Endothelial cell (in vitro differentiated cells): Measurements from ENCODE around the gene STX11. TPM values are rescaled to one million over a fixed set of nuclear protein-coding genes. Genes with fewer than 3 reads are reported as not detected.

Experiments
- DNase-seq: peaks from one replicate; pipeline ENCODE4 v3.0.0; 2021; ENCODE audit warnings: low spot score
- H3K27ac Mint-ChIP-seq: one replicate; pipeline ENCODE4 v1.8.0; 2021; ENCODE audit warnings: mixed read lengths, inconsistent platforms; ENCODE audit not compliant: unreplicated experiment
- H3K27me3 Mint-ChIP-seq: one replicate; pipeline ENCODE4 v1.8.0; 2021; ENCODE audit warnings: mild to moderate bottlenecking, moderate library complexity, mixed read lengths, inconsistent platforms; ENCODE audit not compliant: unreplicated experiment
- H3K36me3 Mint-ChIP-seq: one replicate; pipeline ENCODE4 v1.8.0; 2021; ENCODE audit warnings: mild to moderate bottlenecking, low read depth, mixed read lengths, inconsistent platforms; ENCODE audit not compliant: unreplicated experiment
- H3K4me1 Mint-ChIP-seq: one replicate; pipeline ENCODE4 v1.8.0; 2021; ENCODE audit warnings: mild to moderate bottlenecking, mixed read lengths, inconsistent platforms; ENCODE audit not compliant: unreplicated experiment
- H3K4me3 Mint-ChIP-seq: one replicate; pipeline ENCODE4 v1.8.0; 2021; ENCODE audit warnings: mild to moderate bottlenecking, mixed read lengths, inconsistent platforms; ENCODE audit not compliant: unreplicated experiment
- H3K9me3 Mint-ChIP-seq: one replicate; pipeline ENCODE4 v1.8.0; 2021; ENCODE audit warnings: mixed read lengths, inconsistent platforms; ENCODE audit not compliant: unreplicated experiment
- total RNA-seq: library from RNA; stranded (reverse); fragmentation: NEBNext Ultra II Directional; extraction: Animal tissue kit (Norgen Biotek cat#: 25700); gene quantifications from one replicate; pipeline ENCODE4 v1.2.1, GENCODE V29; 2021; ENCODE audit not compliant: unreplicated experiment
- TF ChIP-seq, protein P1 (sequence below): fragments of 200-600 bp; sonication (generic); IDR thresholded peaks from one replicate; pipeline ENCODE4 v1.5.0; 2021; ENCODE audit warnings: antibody characterized with exemption; ENCODE audit not compliant: unreplicated experiment

Gene STX11
- total RNA-seq, 1 donor from 2014 or later: not detected

GRCh38 chr6:144145541-144145940, 4.8 kb upstream of the STX11 start:
- TF ChIP-seq, protein P1, sequence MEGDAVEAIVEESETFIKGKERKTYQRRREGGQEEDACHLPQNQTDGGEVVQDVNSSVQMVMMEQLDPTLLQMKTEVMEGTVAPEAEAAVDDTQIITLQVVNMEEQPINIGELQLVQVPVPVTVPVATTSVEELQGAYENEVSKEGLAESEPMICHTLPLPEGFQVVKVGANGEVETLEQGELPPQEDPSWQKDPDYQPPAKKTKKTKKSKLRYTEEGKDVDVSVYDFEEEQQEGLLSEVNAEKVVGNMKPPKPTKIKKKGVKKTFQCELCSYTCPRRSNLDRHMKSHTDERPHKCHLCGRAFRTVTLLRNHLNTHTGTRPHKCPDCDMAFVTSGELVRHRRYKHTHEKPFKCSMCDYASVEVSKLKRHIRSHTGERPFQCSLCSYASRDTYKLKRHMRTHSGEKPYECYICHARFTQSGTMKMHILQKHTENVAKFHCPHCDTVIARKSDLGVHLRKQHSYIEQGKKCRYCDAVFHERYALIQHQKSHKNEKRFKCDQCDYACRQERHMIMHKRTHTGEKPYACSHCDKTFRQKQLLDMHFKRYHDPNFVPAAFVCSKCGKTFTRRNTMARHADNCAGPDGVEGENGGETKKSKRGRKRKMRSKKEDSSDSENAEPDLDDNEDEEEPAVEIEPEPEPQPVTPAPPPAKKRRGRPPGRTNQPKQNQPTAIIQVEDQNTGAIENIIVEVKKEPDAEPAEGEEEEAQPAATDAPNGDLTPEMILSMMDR: no peak
- Mint-ChIP-seq H3K9me3 (no peaks in the 10 kb centered on the region), H3K4me1 (no peaks in the 10 kb centered on the region), H3K27me3 (peaks cover 6% of the 10 kb centered on the region), H3K27ac (no peak overlapping the region), H3K4me3 (no peak overlapping the region), H3K36me3 (no peaks in the 10 kb centered on the region)
- DNase-seq: no peak

DNA sequence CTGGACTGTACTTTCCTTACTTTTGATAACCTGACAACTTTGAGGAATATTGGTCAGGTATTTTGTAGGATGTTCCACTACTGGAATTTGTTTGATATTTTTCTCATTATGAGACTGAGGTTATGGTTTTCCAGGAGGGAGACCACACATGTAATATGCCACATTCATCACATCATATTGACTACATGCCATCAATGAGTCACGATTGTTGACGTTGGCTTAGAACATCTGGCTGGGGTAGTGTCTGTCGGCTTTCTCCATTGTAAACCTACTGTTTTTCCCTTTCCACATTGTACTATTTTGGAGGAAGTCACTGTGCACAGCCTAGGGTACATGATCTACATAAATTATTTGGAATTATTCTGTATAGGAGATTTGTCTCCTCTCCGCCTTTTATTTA, 1.4 kb upstream of the STX11 start:
- H3K9me3 Mint-ChIP-seq: no peaks in the 10 kb centered on the region
- no peak for DNase-seq
- no peak overlapping the region for H3K27ac Mint-ChIP-seq
- H3K36me3 Mint-ChIP-seq: no peaks in the 10 kb centered on the region
- H3K4me3 Mint-ChIP-seq: no peak overlapping the region
- H3K27me3 Mint-ChIP-seq: peaks cover 6% of the 10 kb centered on the region
- H3K4me1 Mint-ChIP-seq: peaks cover 6% of the 10 kb centered on the region
- TF ChIP-seq, protein P1: no peak

DNA sequence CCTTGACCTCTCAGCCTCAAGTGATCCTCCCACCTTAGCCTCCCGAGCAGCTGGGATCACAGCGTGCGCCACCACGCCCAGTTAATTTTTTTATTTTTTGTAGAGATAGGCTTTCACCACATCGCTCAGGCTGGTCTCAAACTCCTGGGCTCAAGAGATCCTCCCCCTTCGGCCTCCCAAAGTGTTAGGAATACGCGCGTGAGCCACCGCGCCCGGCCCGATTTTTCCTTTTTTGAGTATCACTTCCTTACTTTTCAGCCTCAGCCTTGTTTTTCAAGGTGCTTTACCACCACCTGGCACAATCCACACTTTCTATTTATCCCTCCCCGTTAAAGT, 791 bp upstream of the STX11 start:
- peaks cover 6% of the 10 kb centered on the region for H3K27me3 Mint-ChIP-seq
- no peak for DNase-seq
- no peak overlapping the region for H3K27ac Mint-ChIP-seq

GRCh38 chr6:144150710-144151657, 667 bp downstream of the STX11 start:
- TF ChIP-seq, protein P1: peak; percentile 17
- Mint-ChIP-seq H3K4me3 (peak overlapping the region; percentile 84), H3K36me3 (no peaks in the 10 kb centered on the region), H3K4me1 (peaks cover 6% of the 10 kb centered on the region), H3K27ac (no peak overlapping the region), H3K9me3 (no peaks in the 10 kb centered on the region), H3K27me3 (peaks cover 6% of the 10 kb centered on the region)
- peak; percentile 16 for DNase-seq

More for the DNA sequence above, 791 bp upstream of the STX11 start:
- Mint-ChIP-seq H3K4me1 (peaks cover 6% of the 10 kb centered on the region), H3K4me3 (peak overlapping the region; percentile 85), H3K9me3 (no peaks in the 10 kb centered on the region), H3K36me3 (no peaks in the 10 kb centered on the region)
- TF ChIP-seq, protein P1: no peak

- Mint-ChIP-seq H3K4me3 (no peak overlapping the region), H3K27ac (no peak overlapping the region)
- no peak for DNase-seq
These were observed 2.1 kb downstream of the STX11 start for GRCh38 chr6:144152334-144152900.

More at GRCh38 chr6:144152334-144152900, 2.1 kb downstream of the STX11 start:
- Mint-ChIP-seq H3K9me3 (no peaks in the 10 kb centered on the region), H3K4me1 (peaks cover 6% of the 10 kb centered on the region), H3K27me3 (peaks cover 6% of the 10 kb centered on the region), H3K36me3 (no peaks in the 10 kb centered on the region)
- TF ChIP-seq, protein P1: no peak
